HG03354 (cell line): ENCODE results near the gene GRID2.
A peak's percentile ranks its signal among the peaks of the same experiment; 100 is the strongest.
"Not testable (repeated sequence)": the region's sequence is repeated elsewhere in the genome, so short reads cannot be mapped to it uniquely, and the experiment has no call there.

Experiments used
- ATAC-seq: cut with Tn5 transposase; IDR thresholded peaks from one replicate; pipeline ENCODE4 v1.9.1; 2021; ENCODE audit warnings: mild to moderate bottlenecking; ENCODE audit not compliant: unreplicated experiment, poor library complexity, severe bottlenecking

Gene GRID2

GRCh38 chr4:92406488-92406887 is 102.7 kb downstream of the GRID2 start:
- no peak for ATAC-seq

- ATAC-seq: peak; percentile 84
Measured at GRCh38 chr4:92421920-92422319, 118.2 kb downstream of the GRID2 start.

GRCh38 chr4:92433272-92433758 is 129.5 kb downstream of the GRID2 start:
- no peak for ATAC-seq

GRCh38 chr4:92438722-92439121 is 135.0 kb downstream of the GRID2 start:
- not testable (repeated sequence) for ATAC-seq

DNA sequence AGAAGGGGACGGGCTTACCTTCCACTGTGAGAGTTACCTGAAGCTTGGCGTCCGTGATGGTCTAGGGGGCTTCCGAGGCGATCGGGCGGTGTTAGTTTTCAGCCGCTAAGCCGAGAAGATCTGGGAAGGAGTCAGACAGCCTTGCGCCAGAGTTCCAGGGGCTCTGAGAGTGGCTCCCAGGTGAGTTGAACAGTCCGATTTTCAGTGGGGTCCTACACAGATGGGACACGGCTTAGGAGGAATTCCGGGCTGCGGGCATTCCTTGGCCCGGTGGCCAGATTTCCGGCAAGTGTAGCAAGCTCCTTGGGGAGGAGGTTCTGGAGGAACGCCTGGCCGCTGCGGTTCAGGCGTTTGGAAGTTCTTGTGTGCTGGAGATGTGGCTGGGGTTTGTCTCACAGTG is 138.4 kb downstream of the GRID2 start:
- not testable (repeated sequence) for ATAC-seq

DNA sequence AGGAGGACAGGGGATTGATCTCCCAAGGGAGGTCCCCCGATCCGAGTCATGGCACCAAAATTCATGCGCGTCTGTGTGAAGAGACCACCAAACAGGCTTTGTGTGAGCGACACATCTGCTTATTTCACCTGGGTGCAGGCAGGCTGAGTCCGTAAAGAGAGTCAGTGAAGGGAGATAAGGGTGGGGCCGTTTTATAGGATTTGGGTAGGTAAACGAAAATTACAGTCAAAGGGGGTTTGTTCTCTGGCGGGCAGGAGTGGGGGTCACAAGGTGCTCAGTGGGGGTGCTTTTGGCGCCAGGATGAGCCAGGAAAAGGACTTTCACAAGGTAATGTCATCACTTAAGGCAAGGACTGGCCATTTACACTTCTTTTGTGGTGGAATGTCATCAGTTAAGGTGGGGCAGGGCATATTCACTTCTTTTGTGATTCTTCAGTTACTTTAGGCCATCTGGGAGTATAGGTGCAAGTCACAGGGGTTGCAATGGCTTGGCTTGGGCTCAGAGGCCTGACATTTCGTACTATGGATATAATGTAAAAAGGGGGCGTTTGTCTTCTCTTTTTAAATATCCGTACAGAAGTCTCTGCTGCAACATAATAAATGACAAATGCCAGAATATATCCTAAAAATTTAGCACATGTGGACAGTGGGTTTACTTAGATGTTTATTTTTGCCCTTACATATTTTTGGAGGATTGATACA is 140.5 kb downstream of the GRID2 start:
- ATAC-seq: not testable (repeated sequence)

GRCh38 chr4:92445127-92445526 is 141.4 kb downstream of the GRID2 start:
- no peak for ATAC-seq

DNA sequence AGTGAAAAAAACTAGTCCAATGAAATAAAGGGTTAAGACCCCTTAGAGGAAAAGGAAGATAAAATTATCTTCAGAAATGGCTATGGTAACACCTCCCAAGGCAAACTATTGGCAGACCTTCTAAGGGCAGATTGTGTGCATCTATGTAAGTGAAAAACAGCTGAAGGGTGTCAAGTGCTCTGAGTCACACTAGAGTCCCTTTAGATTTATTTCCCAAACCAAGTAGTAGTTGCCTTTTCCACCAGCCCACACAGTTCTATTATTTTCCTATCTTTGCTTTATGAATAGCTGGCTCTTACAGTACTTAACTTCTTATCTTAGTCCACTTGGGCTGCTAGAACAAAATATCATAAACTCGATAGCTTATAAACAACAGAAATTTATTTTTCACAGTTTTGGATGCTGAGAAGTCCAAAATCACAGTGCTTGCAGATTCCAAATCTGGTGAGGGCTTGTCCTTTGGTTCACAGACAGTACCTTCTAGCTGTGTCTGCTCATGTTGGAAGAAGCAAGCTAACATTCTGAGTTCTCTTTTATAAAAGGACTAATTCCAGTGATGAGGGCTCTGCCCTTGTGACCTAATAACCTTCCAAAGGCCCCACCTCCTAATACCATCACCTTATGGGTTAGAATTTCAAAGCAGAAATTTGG is 143.6 kb downstream of the GRID2 start:
- ATAC-seq: no peak

- ATAC-seq: not testable (repeated sequence)
Measured at GRCh38 chr4:92448176-92448575, 144.4 kb downstream of the GRID2 start.

DNA sequence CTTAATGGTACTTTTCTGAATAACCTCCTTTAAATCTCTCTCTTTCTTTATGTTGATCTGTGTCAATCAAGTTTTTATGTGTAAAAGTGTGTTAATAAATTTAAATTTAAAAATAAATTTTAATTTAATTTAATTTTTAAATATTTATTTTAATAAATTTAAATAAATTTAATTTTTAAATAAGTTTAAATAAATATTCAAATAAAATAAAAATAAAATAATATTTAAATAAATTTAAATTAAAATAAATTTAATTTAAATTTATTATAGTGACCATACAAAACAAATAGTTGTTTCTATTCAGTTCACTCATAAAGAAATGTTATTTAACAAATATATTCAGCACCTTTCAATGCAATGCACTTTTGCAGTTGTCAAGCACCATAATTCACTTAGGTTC is 146.9 kb downstream of the GRID2 start:
- ATAC-seq: no peak

GRCh38 chr4:92451782-92452181 is 148.0 kb downstream of the GRID2 start:
- no peak for ATAC-seq

DNA sequence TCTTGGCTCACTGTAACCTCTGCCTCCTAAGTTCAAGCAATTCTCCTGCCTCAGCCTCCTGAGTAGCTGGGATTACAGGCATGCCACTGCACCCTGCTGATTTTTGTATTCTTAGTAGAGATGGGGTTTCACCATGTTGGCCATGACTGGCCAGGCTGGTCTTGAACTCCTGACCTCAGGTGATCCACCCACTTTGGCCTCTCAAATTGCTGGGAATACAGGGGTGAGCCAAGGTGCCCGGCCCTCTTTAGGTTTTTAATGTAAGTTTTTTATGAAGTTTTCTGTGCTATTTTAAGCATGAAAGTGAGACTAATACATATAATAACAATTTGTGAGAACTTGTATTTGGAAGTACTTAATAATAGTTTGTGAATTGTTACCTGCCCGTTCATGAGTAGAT is 148.6 kb downstream of the GRID2 start:
- ATAC-seq: not testable (repeated sequence)

DNA sequence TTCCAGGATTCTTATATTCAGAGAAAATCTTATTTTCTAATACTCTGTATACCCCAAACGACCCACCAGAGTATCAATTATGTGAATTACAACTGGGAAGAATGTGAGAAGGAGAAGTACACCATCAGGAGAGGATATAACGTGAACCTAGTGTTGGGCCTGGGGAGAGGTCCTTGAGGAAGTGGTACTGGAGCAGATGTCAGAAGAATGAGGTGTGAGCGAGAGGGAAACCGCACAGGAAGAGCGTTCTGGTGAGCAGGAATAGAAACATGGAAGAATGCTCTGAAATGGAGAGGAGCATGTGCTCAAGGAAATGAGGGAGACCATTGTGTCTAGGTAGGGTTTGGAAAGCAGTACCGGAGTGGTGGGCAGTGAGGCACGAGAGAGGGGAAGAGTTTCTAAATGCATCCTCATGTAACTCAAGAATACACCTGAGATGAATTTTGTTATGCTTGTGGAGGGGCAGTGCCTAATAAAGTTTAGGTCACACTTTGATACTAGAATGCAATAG is 151.6 kb downstream of the GRID2 start:
- no peak for ATAC-seq

- no peak for ATAC-seq
Measured at GRCh38 chr4:92455951-92456350, 152.2 kb downstream of the GRID2 start.

DNA sequence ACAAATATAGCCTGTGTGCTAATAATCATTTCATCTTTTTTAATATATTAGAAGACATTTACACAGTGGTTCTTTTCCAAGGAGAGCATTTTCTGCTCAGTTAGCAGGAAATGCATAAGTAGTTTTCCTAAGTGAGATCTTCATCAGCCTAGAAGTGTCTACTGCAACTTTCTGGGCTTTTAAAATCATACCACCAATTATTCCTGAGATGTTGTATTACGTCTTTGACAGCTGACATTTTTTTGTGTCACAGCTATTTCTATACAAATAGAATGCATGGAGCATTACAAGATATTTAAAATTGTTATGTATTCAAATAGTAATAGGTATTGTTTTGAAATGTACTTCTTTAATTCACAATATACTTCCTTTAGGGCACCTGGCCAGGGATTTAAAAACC is 158.0 kb downstream of the GRID2 start:
- ATAC-seq: no peak

DNA sequence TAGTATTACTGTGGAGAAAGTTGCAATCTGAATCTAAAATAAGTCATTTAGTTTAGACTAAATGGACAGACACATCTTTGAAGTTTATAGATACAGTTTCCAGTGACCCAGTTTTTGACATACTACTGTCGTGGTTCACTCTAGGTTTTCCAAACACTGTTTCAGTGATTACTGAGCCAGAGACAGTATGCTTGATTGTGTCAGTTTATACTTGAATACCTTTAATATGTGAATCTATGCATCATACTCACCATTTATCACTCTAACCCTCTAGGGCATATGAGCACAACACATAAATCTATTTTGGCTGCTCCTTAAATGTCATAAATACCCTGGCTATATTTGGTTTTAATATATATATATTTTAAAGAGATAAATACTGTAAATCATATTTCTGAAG is 173.5 kb downstream of the GRID2 start:
- no peak for ATAC-seq

DNA sequence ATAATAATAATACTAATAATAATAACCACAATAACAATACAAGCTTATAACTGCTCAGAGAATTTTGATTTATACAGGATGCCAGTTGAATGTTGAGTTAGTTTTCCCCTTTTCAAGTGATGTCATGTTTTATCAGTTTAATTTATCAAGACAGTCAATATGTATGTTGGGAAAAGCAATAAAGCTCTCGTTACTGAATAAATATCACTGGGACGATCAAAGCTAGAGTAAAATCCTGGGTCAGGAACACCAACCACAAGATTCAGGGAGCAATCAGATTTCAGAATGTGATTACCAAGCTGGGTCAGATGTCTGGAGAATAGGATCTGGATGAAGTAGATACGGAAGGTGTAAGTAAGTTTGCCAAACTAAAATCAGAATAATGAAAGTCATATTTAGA is 179.6 kb downstream of the GRID2 start:
- no peak for ATAC-seq

GRCh38 chr4:92488496-92488895 is 184.7 kb downstream of the GRID2 start:
- ATAC-seq: no peak

- no peak for ATAC-seq
Measured at GRCh38 chr4:92497141-92497540, 193.4 kb downstream of the GRID2 start.

DNA sequence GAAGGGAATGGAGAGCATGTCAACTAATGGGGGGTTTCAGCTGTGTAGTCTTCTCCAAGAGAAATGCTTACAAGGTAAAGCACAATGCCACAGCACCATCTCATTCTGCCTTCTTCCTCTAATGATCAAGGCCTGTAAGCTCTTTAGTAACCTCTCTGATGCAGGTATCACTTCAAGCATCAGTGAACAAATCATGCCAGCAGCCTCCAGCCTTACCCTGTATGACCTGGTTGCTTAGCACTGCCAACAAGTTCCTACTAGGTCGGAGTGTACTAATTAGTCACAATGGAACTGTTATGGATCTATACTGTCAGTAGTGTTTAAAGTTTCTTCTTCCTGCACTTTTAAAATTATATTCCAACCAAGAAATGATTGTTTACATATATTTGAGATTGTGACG is 197.7 kb downstream of the GRID2 start:
- ATAC-seq: no peak

GRCh38 chr4:92506933-92507332 is 203.2 kb downstream of the GRID2 start:
- no peak for ATAC-seq
